K562 (cell line): ENCODE data around the gene CTIF.

ENCODE experiments used
- GATAD2A ChIP-seq: fragments of 450-650 bp; IDR thresholded peaks from 2 replicates; pipeline ENCODE4 v1.6.1; 2017
- LARP7 ChIP-seq: fragments of 450-650 bp; IDR thresholded peaks from 2 replicates; pipeline ENCODE4 v1.6.1; 2016
- POLR2AphosphoS2 ChIP-seq: IDR thresholded peaks from 2 replicates; pipeline ENCODE4 v1.6.1; 2012; ENCODE audit warnings: low read length, improper control_type of control experiment
- ZBTB1 ChIP-seq: sonication (generic); formaldehyde crosslinking; IDR thresholded peaks from 2 replicates; pipeline ENCODE4 v1.8.1; 2023; ENCODE audit warnings: missing genetic modification reagents, low read depth, mild to moderate bottlenecking, borderline replicate concordance
- ZFX ChIP-seq: sonication (generic); formaldehyde crosslinking; IDR thresholded peaks from 2 replicates; pipeline ENCODE4 v1.8.0; 2022; ENCODE audit warnings: mild to moderate bottlenecking, missing genetic modification reagents, moderate library complexity
- ZNF561 ChIP-seq: fragments of 450-650 bp; formaldehyde crosslinking; conservative IDR thresholded peaks from 2 replicates; pipeline ENCODE4 v1.4.0; 2020; ENCODE audit warnings: mild to moderate bottlenecking, moderate library complexity
- TF ChIP-seq, protein P1 (sequence below), 3 experiments: IDR thresholded peaks in 2 of 3; conservative IDR thresholded peaks in 1 of 3; 2 replicates each; pipeline ENCODE4 v1.5.1; 2011 to 2012; ENCODE audit warnings: low read length in 3 of 3, mild to moderate bottlenecking in 3 of 3, control low read depth in 2 of 3, improper control_type of control experiment in 1 of 3, inconsistent platforms in 1 of 3, low read depth in 1 of 3, mixed read lengths in 1 of 3, moderate library complexity in 1 of 3; ENCODE audit not compliant: insufficient read depth in 2 of 3

DNA sequence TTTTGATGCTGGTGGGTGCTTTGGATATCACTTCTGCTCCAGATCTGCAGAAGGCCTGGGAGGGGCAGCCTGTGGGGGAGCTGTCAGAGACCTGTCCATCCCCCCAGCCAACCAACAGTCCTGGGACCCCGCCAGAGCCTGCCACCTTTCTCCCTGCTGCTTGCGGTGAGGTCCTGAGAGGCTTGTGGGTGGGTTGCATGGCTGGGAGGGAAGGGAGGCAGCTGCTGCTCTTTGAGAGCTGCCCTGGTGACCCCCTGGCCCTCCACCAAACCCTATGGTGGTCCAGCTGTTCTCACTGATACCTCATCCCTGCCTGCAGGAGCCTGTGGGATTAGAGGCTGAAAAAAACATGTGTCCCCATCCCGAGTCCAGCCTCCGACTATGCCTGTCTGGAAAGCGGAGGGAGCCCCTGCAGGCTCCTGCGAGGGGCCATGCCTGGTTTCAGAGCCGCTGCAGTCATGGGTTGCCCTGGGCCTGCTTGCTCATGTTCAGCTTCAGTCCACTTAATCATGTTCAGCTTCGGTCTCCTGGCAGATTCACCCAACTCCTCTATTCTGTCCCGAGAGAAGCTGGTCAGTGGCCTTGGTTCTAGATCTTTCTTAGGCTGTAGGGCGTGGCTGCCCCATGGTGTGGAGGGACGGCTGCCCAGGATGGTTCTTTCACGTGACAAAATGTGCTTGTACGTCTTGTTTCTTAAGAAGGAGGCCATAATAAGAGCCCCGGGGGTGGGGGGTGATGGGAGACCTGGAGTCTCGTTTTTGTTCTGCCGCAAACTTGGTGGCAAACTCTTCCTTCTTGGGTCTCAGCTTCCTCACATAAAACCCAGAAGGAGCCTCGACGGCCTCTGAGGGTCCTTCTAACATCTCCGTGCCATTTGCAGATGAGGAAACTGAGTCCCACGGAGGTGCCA, 98.5 kb downstream of the CTIF start:
- TF ChIP-seq ZBTB1 (CRISPR knock-in tag) = no peak
- TF ChIP-seq ZFX (CRISPR knock-in tag) = no peak
- no peak for TF ChIP-seq POLR2AphosphoS2
- no peak for TF ChIP-seq GATAD2A
- no peak for TF ChIP-seq LARP7
- no peak for TF ChIP-seq ZNF561 (CRISPR knock-in tag)
- TF ChIP-seq, protein P1, sequence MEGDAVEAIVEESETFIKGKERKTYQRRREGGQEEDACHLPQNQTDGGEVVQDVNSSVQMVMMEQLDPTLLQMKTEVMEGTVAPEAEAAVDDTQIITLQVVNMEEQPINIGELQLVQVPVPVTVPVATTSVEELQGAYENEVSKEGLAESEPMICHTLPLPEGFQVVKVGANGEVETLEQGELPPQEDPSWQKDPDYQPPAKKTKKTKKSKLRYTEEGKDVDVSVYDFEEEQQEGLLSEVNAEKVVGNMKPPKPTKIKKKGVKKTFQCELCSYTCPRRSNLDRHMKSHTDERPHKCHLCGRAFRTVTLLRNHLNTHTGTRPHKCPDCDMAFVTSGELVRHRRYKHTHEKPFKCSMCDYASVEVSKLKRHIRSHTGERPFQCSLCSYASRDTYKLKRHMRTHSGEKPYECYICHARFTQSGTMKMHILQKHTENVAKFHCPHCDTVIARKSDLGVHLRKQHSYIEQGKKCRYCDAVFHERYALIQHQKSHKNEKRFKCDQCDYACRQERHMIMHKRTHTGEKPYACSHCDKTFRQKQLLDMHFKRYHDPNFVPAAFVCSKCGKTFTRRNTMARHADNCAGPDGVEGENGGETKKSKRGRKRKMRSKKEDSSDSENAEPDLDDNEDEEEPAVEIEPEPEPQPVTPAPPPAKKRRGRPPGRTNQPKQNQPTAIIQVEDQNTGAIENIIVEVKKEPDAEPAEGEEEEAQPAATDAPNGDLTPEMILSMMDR (IDR thresholded peaks at IDR 0.05 in 2 of 3, conservative IDR thresholded peaks at IDR 0.05 in 1 of 3; ENCODE audit: insufficient read depth in 2 of 3, low read depth in 1 of 3, low read length in 3 of 3) = no peak
